HG03064 (cell line): ENCODE measurements around the gene MRPS18A.
"Not testable (repeated sequence)": the region's sequence is repeated elsewhere in the genome, so short reads cannot be mapped to it uniquely, and the experiment has no call there.

Source experiments
- ATAC-seq: cut with Tn5 transposase; IDR thresholded peaks from one replicate; pipeline ENCODE4 v1.9.1; 2021; ENCODE audit warnings: low read depth; ENCODE audit not compliant: unreplicated experiment

MRPS18A gene

GRCh38 chr6:43717822-43718221, 30.2 kb upstream of the MRPS18A start:
- ATAC-seq, result no peak

- no peak for ATAC-seq
These were observed 29.8 kb upstream of the MRPS18A start for GRCh38 chr6:43717389-43717788.

GRCh38 chr6:43716099-43716498, 28.5 kb upstream of the MRPS18A start:
- ATAC-seq, result no peak

- ATAC-seq, result peak; percentile 85
These were observed 27.6 kb upstream of the MRPS18A start for GRCh38 chr6:43715056-43715788.

GRCh38 chr6:43714311-43715055, 26.9 kb upstream of the MRPS18A start:
- ATAC-seq, result no peak

- ATAC-seq, result no peak
These were observed 26.2 kb upstream of the MRPS18A start for GRCh38 chr6:43713643-43714310.

- no peak for ATAC-seq
These were observed 25.0 kb upstream of the MRPS18A start for GRCh38 chr6:43712579-43712978.

- ATAC-seq, result no peak
These were observed 23.0 kb upstream of the MRPS18A start for GRCh38 chr6:43710576-43710975.

- no peak for ATAC-seq
These were observed 22.2 kb upstream of the MRPS18A start for GRCh38 chr6:43709654-43710303.

- no peak for ATAC-seq
These were observed 21.5 kb upstream of the MRPS18A start for GRCh38 chr6:43708860-43709653.

- ATAC-seq, result no peak
These were observed 20.2 kb upstream of the MRPS18A start for GRCh38 chr6:43707767-43708166.

- ATAC-seq, result no peak
These were observed 19.7 kb upstream of the MRPS18A start for GRCh38 chr6:43707269-43707668.

- no peak for ATAC-seq
These were observed 19.2 kb upstream of the MRPS18A start for GRCh38 chr6:43706788-43707187.

GRCh38 chr6:43705996-43706395, 18.4 kb upstream of the MRPS18A start:
- ATAC-seq, result no peak

- ATAC-seq, result no peak
These were observed 16.2 kb upstream of the MRPS18A start for GRCh38 chr6:43703512-43704429.

GRCh38 chr6:43702534-43703440, 15.2 kb upstream of the MRPS18A start:
- ATAC-seq, result no peak

GRCh38 chr6:43702171-43702533, 14.6 kb upstream of the MRPS18A start:
- no peak for ATAC-seq

- ATAC-seq, result not testable (repeated sequence)
These were observed 13.5 kb upstream of the MRPS18A start for GRCh38 chr6:43700939-43701560.
